HL-60 (cell line): ENCODE measurements around the gene C4B.

Experiments
- DNase-seq, 2 experiments: peaks; one replicate each; pipeline ENCODE4 v3.0.0-alpha.2; 2010 to 2020; ENCODE audit warnings: low read depth in 1 of 2, low spot score in 1 of 2
- H3K27ac ChIP-seq: fragments of 250-450 bp; sonication (Bioruptor Pico); replicated peaks from 2 replicates; pipeline ENCODE4 v1.5.1; 2020; ENCODE audit warnings: mild to moderate bottlenecking, moderate library complexity
- H3K27me3 ChIP-seq: fragments of 250-450 bp; sonication (Bioruptor Pico); 2 replicates; pipeline ENCODE4 v1.5.1; 2021; ENCODE audit warnings: mild to moderate bottlenecking, moderate library complexity; ENCODE audit not compliant: insufficient read depth, poor library complexity, severe bottlenecking
- H3K4me3 ChIP-seq: replicated peaks from 2 replicates; pipeline ENCODE4 v1.5.1; 2011; ENCODE audit warnings: mild to moderate bottlenecking, control low read depth, low read length; ENCODE audit not compliant: insufficient read depth
- CTCF ChIP-seq: IDR thresholded peaks from one replicate; pipeline ENCODE4 v1.5.1; 2011; ENCODE audit warnings: low read length, control low read depth, inconsistent platforms; ENCODE audit not compliant: insufficient read depth
- GABPA ChIP-seq: IDR thresholded peaks from 2 replicates; pipeline ENCODE4 v1.6.1; 2012; ENCODE audit warnings: low read depth
- POLR2AphosphoS5 ChIP-seq: IDR thresholded peaks from 2 replicates; pipeline ENCODE4 v1.6.1; 2012; ENCODE audit warnings: low read depth
- REST ChIP-seq: IDR thresholded peaks from 2 replicates; pipeline ENCODE4 v1.6.1; 2012; ENCODE audit warnings: low read depth; ENCODE audit not compliant: insufficient replicate concordance
- SPI1 ChIP-seq: IDR thresholded peaks from 2 replicates; pipeline ENCODE4 v1.6.1; 2012; ENCODE audit warnings: low read depth, mild to moderate bottlenecking, borderline replicate concordance

C4B gene

GRCh38 chr6:32083812-32084768, 69.5 kb downstream of the C4B start:
- Histone ChIP-seq H3K27me3 (peaks cover 38% of the 10 kb centered on the region), H3K27ac (no peak overlapping the region), H3K4me3 (no peak overlapping the region)
- DNase-seq = no peak
- TF ChIP-seq CTCF (no peak), GABPA (no peak), POLR2AphosphoS5 (no peak), REST (no peak), SPI1 (no peak)

- peaks cover 41% of the 10 kb centered on the region for H3K27me3 ChIP-seq
- DNase-seq = no peak
- no peak overlapping the region for H3K27ac ChIP-seq
- no peak overlapping the region for H3K4me3 ChIP-seq
- TF ChIP-seq CTCF (no peak), GABPA (no peak), SPI1 (no peak), POLR2AphosphoS5 (no peak), REST (no peak)
These were observed 70.2 kb downstream of the C4B start for GRCh38 chr6:32084780-32085179.
